ENCODE measurements around the gene ADAMTS2.

- TF ChIP-seq, protein P1, sequence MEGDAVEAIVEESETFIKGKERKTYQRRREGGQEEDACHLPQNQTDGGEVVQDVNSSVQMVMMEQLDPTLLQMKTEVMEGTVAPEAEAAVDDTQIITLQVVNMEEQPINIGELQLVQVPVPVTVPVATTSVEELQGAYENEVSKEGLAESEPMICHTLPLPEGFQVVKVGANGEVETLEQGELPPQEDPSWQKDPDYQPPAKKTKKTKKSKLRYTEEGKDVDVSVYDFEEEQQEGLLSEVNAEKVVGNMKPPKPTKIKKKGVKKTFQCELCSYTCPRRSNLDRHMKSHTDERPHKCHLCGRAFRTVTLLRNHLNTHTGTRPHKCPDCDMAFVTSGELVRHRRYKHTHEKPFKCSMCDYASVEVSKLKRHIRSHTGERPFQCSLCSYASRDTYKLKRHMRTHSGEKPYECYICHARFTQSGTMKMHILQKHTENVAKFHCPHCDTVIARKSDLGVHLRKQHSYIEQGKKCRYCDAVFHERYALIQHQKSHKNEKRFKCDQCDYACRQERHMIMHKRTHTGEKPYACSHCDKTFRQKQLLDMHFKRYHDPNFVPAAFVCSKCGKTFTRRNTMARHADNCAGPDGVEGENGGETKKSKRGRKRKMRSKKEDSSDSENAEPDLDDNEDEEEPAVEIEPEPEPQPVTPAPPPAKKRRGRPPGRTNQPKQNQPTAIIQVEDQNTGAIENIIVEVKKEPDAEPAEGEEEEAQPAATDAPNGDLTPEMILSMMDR (IDR thresholded peaks at IDR 0.05; ENCODE audit: insufficient read depth, low read depth, low read length): no peak
- TF ChIP-seq EZH2 (IDR thresholded peaks at IDR 0.05; ENCODE audit: insufficient read depth, low read length): no peak
Measured at GRCh38 chr5:179316111-179316551, 29.1 kb downstream of the ADAMTS2 start.

Measured in astrocyte (in vitro differentiated cells and primary cell).